ENCODE data around the gene BANP.
"Not testable (repeated sequence)": the region's sequence is repeated elsewhere in the genome, so short reads cannot be mapped to it uniquely, and the experiment has no call there.

GRCh38 chr16:88024491-88025085 is 73.4 kb downstream of the BANP start:
- TF ChIP-seq CTCF (conservative IDR thresholded peaks at IDR 0.05; ENCODE audit: low read length), result peak; percentile 82
- TF ChIP-seq EZH2phosphoT487 (IDR thresholded peaks at IDR 0.05; ENCODE audit: borderline replicate concordance, low read depth, low read length), result not testable (repeated sequence)
